HG03558 (cell line): Measurements from ENCODE around the gene SLC6A7.

Source experiments
- ATAC-seq: cut with Tn5 transposase; IDR thresholded peaks from one replicate; pipeline ENCODE4 v1.9.1; 2021; ENCODE audit warnings: moderate number of reproducible peaks; ENCODE audit not compliant: unreplicated experiment; ENCODE audit errors: extremely low read depth

Gene SLC6A7

DNA sequence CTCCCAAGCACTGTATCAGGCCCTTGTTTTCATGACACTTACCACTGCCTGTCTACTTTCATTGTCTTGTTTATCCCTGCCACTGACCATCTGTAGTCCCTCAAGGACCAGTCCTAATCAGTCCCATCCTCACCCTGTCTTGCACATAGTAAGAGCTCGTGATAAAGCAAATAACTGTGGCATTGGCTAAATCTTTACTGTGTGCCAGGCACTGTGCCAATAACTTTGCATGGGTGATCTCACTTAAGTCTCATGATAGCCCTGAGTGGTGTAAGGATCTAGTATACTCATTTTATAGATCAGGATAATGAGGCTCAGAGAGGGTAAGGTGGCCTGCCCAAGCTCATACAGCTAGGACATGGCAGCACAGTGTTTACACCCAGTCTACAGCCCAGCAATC lies 17.7 kb upstream of the SLC6A7 start:
- ATAC-seq = no peak

DNA sequence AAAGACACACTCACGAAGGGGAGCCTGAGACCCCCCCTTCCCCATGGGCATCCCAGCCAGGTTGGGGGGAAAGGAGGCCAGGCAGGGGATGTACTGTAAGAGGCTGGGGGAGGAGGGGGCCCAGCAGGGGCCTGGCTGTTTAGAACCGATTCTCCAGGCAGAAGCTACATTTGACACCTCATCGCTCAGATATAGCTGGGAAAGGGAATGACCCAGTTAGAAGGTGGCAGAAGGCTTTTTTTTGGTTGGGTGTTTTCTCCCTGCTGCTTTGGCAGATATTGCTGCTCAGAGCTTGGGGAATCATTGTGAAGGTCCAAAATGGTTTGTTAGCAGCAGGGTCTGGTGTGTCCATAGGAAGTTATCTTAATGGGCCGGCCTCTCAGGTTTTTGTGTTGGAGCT lies 17.3 kb upstream of the SLC6A7 start:
- no peak for ATAC-seq

DNA sequence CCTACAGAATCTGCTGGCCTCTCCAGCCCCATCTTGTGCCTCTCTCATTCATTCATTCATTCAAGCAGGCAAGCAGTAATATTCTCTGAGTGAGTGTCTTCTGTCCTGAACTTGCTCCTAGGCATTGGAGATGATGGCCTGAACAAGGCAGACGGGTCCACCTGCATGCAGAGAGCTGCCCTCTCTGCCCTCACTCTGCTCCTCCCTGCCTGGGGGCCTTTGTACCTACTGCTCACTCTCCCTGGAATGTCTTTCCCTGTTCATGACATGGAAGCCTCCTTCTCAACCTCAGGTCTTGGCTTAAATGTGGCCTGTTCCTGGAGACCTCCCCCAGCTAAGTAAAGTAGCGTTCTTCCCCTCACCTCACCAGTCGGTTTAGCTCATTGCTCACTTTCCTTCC lies 16.7 kb upstream of the SLC6A7 start:
- no peak for ATAC-seq

DNA sequence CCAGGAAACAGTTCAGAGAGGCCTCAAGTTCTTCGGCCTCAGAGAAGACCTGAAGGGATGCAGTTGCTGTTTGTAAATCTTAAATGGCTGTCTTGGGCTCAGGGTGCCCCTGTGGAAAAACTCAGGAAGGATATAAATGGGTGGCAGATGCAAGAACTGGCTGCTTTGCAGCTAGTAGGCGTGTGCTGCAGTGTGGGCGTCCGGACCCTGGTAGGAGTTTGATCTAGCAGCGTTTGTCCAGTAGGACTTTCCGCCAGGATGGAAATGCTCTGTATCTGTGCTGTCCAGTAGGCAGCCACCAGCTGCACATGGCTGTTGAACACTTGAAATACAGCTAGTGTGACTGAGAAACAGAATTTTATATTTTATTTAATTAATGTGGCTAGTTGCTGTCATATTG lies 15.6 kb upstream of the SLC6A7 start:
- ATAC-seq = no peak

DNA sequence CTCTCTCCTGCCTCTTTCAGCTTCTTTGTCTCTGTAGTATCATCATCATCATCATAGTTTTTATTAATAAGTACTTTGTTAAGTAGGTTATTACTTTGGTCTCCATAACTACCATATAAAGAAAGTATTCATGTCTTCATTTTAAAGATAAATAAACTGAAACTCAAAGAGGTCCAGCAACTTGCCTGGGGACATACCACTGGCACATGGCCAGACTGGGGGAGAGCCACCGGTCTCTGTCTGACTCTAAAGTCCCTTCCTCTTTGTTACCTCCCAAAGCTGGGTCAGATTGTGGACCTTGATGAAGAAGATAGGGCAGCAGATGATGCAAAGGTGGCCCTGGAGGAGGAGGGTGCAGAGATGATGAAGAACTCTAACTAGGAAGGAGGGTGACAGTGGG lies 14.8 kb upstream of the SLC6A7 start:
- no peak for ATAC-seq

DNA sequence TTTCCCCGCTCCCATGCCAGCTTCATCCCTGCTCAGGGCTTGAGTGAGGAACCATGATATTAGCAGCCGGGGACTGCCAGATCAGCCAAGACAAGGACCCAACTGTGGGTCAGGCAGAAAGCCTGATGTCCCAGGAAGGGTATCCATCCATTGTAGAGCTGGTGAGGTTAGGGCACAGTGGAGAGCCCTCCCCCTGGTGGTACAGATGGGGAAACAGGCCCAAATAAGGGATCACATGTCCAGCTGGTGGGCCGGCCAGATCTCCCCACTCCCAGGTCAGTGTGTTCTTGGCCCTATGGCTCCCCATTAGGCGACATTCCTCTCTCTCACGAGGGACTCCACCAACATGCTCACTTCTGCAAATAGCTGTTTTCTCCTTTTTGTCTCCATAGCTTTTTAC lies 14.3 kb upstream of the SLC6A7 start:
- no peak for ATAC-seq

DNA sequence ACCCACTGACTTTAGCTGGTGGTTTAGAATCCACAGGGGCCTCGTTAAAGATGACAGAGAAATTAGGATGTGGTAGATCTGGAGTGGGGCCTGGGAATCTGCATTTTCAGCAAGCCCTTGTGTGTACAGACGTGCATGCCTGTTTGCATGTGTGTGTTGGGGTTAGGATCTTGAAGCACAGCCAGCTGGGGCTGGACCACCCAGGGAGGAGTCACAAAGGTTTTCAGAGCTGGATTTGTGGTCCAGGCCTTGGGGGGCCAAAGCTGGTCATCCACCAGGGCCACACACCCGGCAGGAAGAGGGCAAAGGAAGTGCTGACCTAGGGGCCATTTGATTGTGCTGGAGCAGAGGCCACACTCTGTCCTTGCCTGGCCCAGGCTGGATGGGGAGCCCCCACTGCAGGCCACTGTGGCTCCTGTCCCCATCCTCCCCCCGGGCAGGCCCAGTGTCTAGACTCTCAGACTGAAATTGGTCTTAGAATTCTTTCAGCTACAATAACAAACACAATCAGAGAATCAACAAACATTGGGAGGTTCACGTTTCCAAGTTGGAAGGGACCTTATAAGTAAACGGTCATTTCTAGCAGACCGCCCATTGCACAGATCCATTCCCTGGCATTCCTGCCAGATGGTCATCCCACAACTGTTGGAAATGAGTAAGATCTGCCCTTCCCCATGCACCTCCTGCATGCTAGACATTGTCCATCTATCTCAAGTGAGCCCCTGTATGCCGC lies 13.0 kb upstream of the SLC6A7 start:
- no peak for ATAC-seq

DNA sequence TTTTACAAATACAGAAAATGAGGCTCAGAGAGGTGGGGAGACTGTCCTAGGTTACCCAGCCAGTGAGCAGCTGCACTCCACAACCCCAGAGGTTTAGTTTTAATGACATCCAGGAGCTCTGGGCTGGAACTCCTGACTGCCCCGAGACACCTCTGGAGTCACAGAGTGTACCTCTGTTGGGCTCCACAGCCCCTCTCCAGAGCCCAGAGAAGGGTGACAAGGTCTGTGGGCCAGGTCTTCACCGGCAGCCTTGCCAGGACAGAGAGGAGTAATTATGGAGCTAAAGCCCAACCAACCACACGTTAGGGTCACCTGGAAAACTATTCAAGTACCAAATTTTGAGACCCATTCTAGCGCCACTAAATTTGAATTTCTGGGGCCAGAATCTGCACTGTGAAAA lies 12.1 kb upstream of the SLC6A7 start:
- ATAC-seq = no peak

DNA sequence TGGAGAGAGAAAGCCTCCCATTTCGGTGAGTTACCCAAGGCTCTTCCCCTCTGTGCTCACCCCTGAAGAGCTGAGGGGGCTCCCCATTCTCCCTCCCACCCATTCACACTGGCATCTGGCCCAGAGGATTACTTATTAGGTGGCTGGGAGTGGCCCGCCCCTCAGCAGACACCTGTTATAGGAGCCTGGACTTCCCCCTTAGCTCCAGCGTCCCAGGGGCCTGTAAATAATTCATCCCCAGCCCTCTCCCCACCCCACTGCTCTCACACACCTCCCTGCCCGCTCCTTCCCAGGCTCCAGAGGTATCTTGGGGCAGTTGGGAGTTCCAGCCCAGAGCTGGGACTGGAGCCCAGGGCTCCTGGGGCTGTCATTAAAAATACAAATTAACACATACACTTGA lies 11.6 kb upstream of the SLC6A7 start:
- no peak for ATAC-seq

DNA sequence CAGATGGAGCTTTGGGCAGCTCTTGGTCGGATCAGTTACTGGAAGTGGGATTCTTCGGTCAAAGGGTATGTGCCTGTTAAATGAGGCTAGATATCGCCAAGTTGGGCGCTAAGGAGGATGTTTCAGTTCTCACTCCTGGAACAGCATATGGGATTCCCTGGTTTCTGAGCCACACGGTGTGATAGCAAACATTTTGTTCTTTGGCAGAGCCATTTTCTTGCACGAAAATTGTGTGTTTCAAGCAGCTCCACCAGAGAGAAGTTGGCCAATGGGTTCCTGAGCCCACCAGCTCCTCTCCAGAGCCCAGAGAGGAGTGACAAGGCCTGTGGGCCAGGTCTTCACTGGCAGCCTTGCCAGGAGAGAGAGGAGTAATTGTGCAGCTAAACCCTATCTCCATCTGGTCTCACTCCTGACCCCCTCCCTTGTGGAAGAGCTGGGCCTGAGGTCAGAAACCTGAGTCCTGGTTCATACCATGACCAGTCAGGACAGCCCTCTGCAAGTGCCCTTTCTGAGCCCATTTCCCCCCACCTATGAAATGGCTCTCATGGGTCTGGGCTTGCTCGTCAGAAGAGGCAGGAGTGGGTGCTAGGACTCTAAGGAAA lies 10.7 kb upstream of the SLC6A7 start:
- no peak for ATAC-seq

DNA sequence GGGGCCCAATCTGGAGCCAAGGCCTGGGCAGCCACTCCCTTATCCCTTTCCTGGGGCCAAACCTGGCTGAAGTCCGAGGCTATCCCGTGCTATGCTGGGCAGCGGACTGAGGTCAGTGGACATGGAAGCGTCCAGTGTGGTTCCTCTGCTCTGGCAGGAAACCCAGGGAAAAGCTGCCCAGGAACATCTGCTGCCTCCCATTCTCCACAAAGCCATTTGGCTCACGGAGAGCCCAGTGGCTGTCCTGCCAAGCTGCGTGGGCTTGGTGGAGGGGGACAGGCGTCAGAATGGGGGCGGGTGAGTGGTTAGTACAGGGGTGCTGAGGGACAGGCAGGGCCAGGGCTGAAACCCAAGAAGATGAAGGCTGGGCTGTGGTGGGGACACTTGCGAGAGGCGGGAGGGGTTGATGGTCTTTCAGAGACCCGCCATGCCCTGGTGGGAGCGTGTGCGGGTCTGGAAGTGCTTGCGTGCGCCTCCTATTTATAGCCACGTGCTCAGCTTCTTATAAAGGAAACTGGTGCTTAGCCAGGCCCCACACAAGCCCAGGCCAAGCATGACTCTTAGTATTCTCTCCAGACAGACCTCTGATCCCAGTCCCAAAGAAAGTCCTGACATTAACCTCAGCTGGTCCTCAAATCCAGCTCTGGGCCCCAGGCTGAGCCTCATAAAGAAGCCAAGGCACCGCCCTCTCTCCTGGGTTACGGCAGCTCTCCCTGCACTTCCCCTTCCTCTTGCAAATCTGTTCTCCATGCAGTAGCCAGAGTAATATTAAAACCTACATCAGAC lies 9.4 kb upstream of the SLC6A7 start:
- ATAC-seq = no peak

DNA sequence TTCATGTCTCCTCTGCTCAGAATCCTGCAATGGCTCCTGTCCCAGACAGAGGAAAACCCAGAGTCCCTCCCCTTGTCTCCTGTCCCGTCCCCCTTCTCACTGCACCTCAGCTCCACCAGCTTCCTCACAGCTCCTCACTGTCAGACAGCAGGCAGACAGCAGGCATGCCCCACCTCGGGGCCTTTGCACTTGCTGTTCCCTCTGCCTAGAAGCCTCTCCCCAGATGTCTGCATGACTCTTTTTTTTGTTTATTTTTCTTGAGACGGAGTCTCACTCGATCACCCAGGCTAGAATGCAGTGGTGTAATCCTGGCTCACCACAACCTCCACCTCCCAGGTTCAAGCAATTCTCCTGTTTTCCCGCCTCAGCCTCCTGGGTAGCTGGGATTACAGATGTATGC lies 8.8 kb upstream of the SLC6A7 start:
- ATAC-seq = no peak

DNA sequence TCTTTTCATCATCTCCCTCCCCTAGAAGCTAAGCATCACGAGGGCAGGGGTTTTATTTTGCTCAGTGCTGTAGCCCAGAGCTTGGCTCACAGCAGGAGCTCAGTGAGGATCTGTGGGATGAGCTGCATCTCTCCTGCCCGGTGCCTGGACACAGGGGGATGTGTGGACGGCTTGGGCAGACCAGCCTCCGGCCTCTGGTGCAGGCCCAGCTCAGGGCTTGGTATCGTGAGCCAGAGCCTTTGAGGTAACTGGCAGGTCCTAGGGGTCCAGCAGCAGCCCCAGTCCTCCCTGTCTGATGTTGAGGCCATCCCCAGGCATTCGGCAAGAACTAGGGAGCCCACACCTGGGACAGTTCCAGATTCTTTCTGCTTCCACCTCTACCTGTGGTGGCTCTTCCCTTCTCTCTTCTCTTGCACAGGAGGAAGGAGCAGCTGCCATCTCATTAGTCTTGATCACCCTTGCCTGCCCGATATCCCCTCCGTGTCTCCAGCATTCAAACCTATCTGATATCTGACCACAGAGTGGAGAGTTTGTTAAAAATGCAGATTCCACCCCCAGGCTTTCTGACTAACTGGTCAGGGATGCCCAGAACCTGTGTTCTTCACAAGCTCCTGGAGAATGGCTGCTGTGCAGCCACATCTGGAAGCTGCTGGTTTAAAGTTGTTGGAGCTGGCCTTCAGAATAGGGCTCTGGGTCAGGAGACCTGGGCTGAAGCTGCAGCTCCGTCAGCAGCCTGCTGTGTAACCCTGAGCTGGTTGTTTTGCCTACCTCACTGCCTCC lies 7.9 kb upstream of the SLC6A7 start:
- ATAC-seq = no peak

DNA sequence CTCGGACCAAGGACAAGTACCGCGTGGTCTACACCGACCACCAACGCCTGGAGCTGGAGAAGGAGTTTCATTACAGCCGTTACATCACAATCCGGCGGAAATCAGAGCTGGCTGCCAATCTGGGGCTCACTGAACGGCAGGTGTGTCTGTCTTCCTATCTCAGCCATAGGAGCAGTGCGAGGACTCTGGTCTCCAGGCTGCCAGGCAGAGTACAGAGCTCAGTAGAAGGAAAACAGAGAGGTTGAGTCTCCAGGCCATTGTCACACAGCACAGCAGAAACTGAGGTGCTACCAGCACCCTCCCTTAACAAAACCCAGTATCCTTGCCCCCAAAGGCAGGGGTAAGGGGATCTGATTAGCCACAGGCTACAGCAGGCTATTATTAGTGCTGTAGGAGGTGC lies 7.1 kb upstream of the SLC6A7 start:
- ATAC-seq = no peak

DNA sequence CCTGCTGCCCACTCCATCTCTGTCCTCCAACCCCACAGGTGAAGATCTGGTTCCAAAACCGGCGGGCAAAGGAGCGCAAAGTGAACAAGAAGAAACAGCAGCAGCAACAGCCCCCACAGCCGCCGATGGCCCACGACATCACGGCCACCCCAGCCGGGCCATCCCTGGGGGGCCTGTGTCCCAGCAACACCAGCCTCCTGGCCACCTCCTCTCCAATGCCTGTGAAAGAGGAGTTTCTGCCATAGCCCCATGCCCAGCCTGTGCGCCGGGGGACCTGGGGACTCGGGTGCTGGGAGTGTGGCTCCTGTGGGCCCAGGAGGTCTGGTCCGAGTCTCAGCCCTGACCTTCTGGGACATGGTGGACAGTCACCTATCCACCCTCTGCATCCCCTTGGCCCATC lies 6.4 kb upstream of the SLC6A7 start:
- ATAC-seq = no peak

DNA sequence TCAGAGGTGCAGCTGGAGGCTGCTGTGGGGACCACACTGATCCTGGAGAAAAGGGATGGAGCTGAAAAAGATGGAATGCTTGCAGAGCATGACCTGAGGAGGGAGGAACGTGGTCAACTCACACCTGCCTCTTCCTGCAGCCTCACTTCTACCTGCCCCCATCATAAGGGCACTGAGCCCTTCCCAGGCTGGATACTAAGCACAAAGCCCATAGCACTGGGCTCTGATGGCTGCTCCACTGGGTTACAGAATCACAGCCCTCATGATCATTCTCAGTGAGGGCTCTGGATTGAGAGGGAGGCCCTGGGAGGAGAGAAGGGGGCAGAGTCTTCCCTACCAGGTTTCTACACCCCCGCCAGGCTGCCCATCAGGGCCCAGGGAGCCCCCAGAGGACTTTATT lies 5.9 kb upstream of the SLC6A7 start:
- ATAC-seq = no peak

DNA sequence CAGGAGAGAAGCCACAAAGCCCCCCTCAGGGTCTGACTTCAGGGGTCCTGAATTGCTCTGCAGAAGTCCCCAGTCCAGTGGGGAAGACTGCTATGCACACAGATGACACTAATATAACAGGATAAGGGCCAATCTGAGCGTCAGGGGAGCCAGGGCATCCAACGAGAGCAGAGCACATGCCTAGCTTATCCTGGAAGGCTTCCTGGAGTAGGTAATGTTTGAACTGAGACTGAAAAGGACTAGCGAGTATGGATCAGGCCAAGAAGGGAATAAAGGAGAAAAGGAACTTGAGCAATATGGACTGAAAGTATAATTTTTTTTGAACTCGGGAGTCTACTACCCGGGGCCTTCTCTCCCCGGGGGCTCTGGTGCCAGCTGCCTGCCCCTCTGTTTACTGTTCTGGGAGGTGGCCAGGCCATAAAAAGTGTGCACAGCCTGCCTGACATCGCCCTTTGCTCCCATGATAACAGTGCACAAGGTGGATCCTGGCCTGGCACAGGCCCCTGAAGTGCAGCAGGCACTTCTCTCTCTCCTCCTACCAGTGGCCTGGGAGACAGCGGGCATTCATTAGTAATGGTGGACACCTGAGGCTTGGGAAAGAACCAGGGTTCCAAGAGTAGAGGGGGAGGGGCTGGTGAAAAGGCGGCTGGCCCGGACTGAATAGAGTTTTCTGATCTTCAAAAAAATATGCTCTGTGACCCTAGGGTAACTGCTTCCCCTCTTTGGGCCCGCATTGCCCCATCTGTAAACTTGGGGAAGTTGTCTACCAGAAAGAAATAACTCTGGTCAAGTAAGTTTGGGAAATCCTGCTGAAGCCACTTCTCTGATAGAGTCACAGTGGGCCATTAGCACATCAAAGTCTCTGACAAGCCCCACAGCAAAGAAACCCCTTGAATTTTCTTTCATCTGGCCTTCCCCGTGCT lies 4.6 kb upstream of the SLC6A7 start:
- no peak for ATAC-seq

DNA sequence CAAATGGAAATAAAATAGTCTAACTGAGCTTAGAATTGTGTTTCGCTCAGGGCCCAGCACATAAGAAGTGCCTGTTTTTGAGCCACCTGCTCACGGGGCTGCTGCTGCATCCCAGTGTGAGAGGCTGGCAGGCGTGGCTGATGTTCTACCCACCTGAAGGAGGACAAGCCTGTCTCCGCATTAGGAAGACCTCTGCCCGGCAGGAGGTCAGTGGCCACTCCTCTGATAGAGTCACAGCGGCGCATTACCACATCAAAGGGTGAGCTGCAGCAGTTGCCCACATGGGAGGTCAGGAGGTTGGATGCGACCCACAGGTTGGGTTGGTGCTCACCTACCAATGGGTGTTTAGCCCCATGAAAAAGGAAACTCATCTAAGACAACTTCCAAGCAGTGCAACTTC lies 3.7 kb upstream of the SLC6A7 start:
- no peak for ATAC-seq

DNA sequence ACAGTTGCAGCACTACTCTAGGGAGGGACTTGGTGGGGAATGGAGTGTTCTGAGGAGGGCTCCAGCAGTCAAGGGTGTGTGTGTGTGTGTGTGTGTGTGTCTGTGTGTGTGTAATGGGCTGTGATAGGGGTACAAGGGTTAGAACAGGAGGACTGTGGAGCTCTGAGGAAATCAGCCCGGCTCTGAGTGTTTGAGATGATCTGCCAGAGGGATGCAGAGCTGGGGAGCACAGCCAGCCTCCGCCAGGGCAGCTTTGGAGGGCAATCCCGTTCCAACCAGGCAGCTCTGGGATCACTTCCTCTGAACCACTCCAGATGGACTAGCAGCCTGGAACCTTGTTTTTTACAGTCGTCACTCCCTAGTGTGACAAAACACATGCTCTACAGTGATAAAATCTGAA lies 3.0 kb upstream of the SLC6A7 start:
- no peak for ATAC-seq
